IMR-90 (cell line): ENCODE measurements around the gene CTCF. TPM values are rescaled to one million over a fixed set of nuclear protein-coding genes. Genes with fewer than 3 reads are reported as not detected.
A peak's percentile ranks its signal among the peaks of the same experiment; 100 is the strongest.

Source experiments
- ATAC-seq: fragments of 200-7000 bp; cut with Tn5 transposase; 2 replicates; pipeline ENCODE4 v1.9.1; 2020; ENCODE audit warnings: low read depth, mild to moderate bottlenecking, moderate library complexity
- BruUV-seq: library from RNA; stranded (reverse); fragments of 400-500 nt; replicated peaks from 2 replicates; lab custom pipeline; 2021; lab: Mats Ljungman, UMichigan
- CTCF ChIA-PET: fragments of 300-600 bp; formaldehyde crosslinking; extraction: SDS; loops from one replicate; lab custom pipeline; 2021; ENCODE audit warnings: antibody characterized with exemption; lab: Yijun Ruan, JAX
- POLR2A ChIA-PET: fragments of 300-600 bp; sonication (Branson Sonifier 250); formaldehyde crosslinking; loops from one replicate; lab custom pipeline; 2022; ENCODE audit warnings: antibody characterized with exemption; ENCODE audit not compliant: unreplicated experiment; lab: Charles Lee
- DNase-seq: peaks from one replicate; pipeline ENCODE4 v3.0.0; 2013
- H2AFZ ChIP-seq: replicated peaks from 2 replicates; pipeline ENCODE3; 2013; ENCODE audit warnings: low read length, mild to moderate bottlenecking; ENCODE audit not compliant: poor library complexity
- H2AK5ac ChIP-seq: 2 replicates; pipeline ENCODE4 v1.6.1; 2013; ENCODE audit warnings: low read depth, low read length, inconsistent platforms
- H2AK9ac ChIP-seq: replicated peaks from 2 replicates; pipeline ENCODE3; 2013; ENCODE audit warnings: mild to moderate bottlenecking, low read depth, low read length, moderate library complexity; ENCODE audit not compliant: poor library complexity
- H2BK120ac ChIP-seq: 2 replicates; pipeline ENCODE4 v1.6.1; 2013; ENCODE audit warnings: low read depth, low read length, inconsistent platforms
- H2BK15ac ChIP-seq: 3 replicates; pipeline ENCODE4 v1.6.1; 2013; ENCODE audit warnings: low read depth, low read length, inconsistent platforms
- H2BK20ac ChIP-seq: 2 replicates; pipeline ENCODE4 v1.6.1; 2013; ENCODE audit warnings: low read depth, mild to moderate bottlenecking, inconsistent platforms, low read length, moderate library complexity
- H2BK5ac ChIP-seq: 2 replicates; pipeline ENCODE4 v1.6.1; 2013; ENCODE audit warnings: mild to moderate bottlenecking, low read depth, low read length, inconsistent platforms; ENCODE audit not compliant: poor library complexity, severe bottlenecking
- H3K14ac ChIP-seq: replicated peaks from 2 replicates; pipeline ENCODE4 v1.6.1; 2013; ENCODE audit warnings: low read depth, low read length, inconsistent platforms
- H3K18ac ChIP-seq: 2 replicates; pipeline ENCODE4 v1.6.1; 2013; ENCODE audit warnings: low read depth, low read length, control low read depth
- H3K23ac ChIP-seq: 2 replicates; pipeline ENCODE4 v1.6.1; 2013; ENCODE audit warnings: low read depth, low read length, inconsistent platforms
- H3K27ac ChIP-seq: 2 replicates; pipeline ENCODE4 v1.5.1; 2013; ENCODE audit warnings: mild to moderate bottlenecking, control low read depth, low read length; ENCODE audit not compliant: insufficient read depth
- H3K27me3 ChIP-seq: 2 replicates; pipeline ENCODE4 v1.6.1; 2013; ENCODE audit warnings: low read length; ENCODE audit not compliant: control insufficient read depth, insufficient read depth
- H3K36me3 ChIP-seq: 2 replicates; pipeline ENCODE4 v1.6.1; 2013; ENCODE audit warnings: low read length, mixed read lengths; ENCODE audit not compliant: control insufficient read depth, insufficient read depth
- H3K4ac ChIP-seq: 2 replicates; pipeline ENCODE4 v1.6.1; 2013; ENCODE audit warnings: low read depth, low read length, inconsistent platforms
- H3K4me1 ChIP-seq: 2 replicates; pipeline ENCODE4 v1.6.1; 2013; ENCODE audit warnings: low read length, mixed read lengths; ENCODE audit not compliant: control insufficient read depth, insufficient read depth
- H3K4me2 ChIP-seq: 2 replicates; pipeline ENCODE4 v1.6.1; 2013; ENCODE audit warnings: low read depth, mild to moderate bottlenecking, control low read depth, low read length, moderate library complexity
- H3K4me3 ChIP-seq: 2 replicates; pipeline ENCODE4 v1.5.1; 2013; ENCODE audit warnings: low read depth, mild to moderate bottlenecking, control low read depth, low read length, moderate library complexity; ENCODE audit not compliant: insufficient read depth
- H3K56ac ChIP-seq: 2 replicates; pipeline ENCODE4 v1.6.1; 2013; ENCODE audit warnings: low read length, inconsistent platforms; ENCODE audit not compliant: insufficient read depth; ENCODE audit errors: extremely low read depth
- H3K79me1 ChIP-seq, 2 experiments: 2 replicates each; pipeline ENCODE4 v1.6.1; 2013; ENCODE audit warnings: low read length in 2 of 2, inconsistent platforms in 1 of 2, low read depth in 1 of 2
- H3K9ac ChIP-seq: 2 replicates; pipeline ENCODE4 v1.6.1; 2013; ENCODE audit warnings: low read depth, low read length, control low read depth
- H3K9me1 ChIP-seq: 2 replicates; pipeline ENCODE4 v1.6.1; 2013; ENCODE audit warnings: low read length, inconsistent platforms; ENCODE audit not compliant: insufficient read depth
- H3K9me3 ChIP-seq: 2 replicates; pipeline ENCODE4 v1.6.1; 2013; ENCODE audit warnings: low read length; ENCODE audit not compliant: control insufficient read depth, insufficient read depth
- H4K20me1 ChIP-seq: 2 replicates; pipeline ENCODE4 v1.6.1; 2013; ENCODE audit warnings: low read length, inconsistent platforms; ENCODE audit not compliant: insufficient read depth
- H4K5ac ChIP-seq: 2 replicates; pipeline ENCODE4 v1.6.1; 2013; ENCODE audit warnings: mild to moderate bottlenecking, low read depth, low read length, control low read depth
- H4K8ac ChIP-seq, 2 experiments: 2 replicates each; pipeline ENCODE4 v1.6.1; 2013; ENCODE audit warnings: low read depth in 2 of 2, low read length in 2 of 2, control low read depth in 1 of 2, inconsistent platforms in 1 of 2
- H4K91ac ChIP-seq: 2 replicates; pipeline ENCODE4 v1.6.1; 2013; ENCODE audit warnings: low read depth, low read length, inconsistent platforms; ENCODE audit not compliant: insufficient read depth
- CHD1 ChIP-seq: IDR thresholded peaks from 2 replicates; pipeline ENCODE4 v1.6.1; 2012; ENCODE audit warnings: low read depth, low read length, improper control_type of control experiment
- MAZ ChIP-seq: IDR thresholded peaks from 2 replicates; pipeline ENCODE4 v1.6.1; 2012; ENCODE audit warnings: low read depth, mild to moderate bottlenecking, low read length, improper control_type of control experiment, moderate library complexity, borderline replicate concordance
- WGBS, 2 experiments: methylation state at CpG; one replicate each; pipeline versions ENCODE4 v1.1.5 to v1.1.7; 2013; ENCODE audit warnings: missing lambda C conversion rate in 2 of 2; ENCODE audit not compliant: insufficient read length in 1 of 2; ENCODE audit errors: extremely low coverage in 2 of 2; 5-methylcytosine and 5-hydroxymethylcytosine counted together
- dilution Hi-C: fragments of 300-500 bp; cut with HindIII; formaldehyde crosslinking; loops from one replicate; pipeline ENCODE4 v1.14.3; 2018; ENCODE audit warnings: low sequenced_read_pairs; ENCODE audit not compliant: unreplicated experiment
- in situ Hi-C: fragments of 300-500 bp; cut with MboI; formaldehyde crosslinking; loops from 3 replicates; pipeline ENCODE4 v1.14.3; 2019; ENCODE audit warnings: low sequenced_read_pairs, inconsistent platforms, mixed read lengths
- intact Hi-C: fragments of 100-400 bp; cut with micrococcal nuclease; formaldehyde crosslinking; loops from 2 replicates; pipeline ENCODE4 v1.10.0; 2022
- polyA plus RNA-seq, 3 experiments: library from polyadenylated mRNA; depleted of rRNA; stranded (reverse); fragments of >200 nt; gene quantifications; 2 replicates each; pipeline ENCODE4 v1.2.3, GENCODE V29; 2012; ENCODE audit warnings: low replicate concordance in 1 of 3
- total RNA-seq: library from RNA; depleted of rRNA; stranded (reverse); fragments of >200 nt; gene quantifications from 2 replicates; pipeline ENCODE4 v1.2.3, GENCODE V29; 2012
- TF ChIP-seq, protein P1 (sequence below): conservative IDR thresholded peaks from 2 replicates; pipeline ENCODE4 v1.5.1; 2012; ENCODE audit warnings: mild to moderate bottlenecking, low read depth, low read length, improper control_type of control experiment

CTCF gene
- total and polyA plus RNA-seq, 2 of the 4 experiments (the other 2 are of a cell fraction) = 16.1 to 22.8 TPM

DNA sequence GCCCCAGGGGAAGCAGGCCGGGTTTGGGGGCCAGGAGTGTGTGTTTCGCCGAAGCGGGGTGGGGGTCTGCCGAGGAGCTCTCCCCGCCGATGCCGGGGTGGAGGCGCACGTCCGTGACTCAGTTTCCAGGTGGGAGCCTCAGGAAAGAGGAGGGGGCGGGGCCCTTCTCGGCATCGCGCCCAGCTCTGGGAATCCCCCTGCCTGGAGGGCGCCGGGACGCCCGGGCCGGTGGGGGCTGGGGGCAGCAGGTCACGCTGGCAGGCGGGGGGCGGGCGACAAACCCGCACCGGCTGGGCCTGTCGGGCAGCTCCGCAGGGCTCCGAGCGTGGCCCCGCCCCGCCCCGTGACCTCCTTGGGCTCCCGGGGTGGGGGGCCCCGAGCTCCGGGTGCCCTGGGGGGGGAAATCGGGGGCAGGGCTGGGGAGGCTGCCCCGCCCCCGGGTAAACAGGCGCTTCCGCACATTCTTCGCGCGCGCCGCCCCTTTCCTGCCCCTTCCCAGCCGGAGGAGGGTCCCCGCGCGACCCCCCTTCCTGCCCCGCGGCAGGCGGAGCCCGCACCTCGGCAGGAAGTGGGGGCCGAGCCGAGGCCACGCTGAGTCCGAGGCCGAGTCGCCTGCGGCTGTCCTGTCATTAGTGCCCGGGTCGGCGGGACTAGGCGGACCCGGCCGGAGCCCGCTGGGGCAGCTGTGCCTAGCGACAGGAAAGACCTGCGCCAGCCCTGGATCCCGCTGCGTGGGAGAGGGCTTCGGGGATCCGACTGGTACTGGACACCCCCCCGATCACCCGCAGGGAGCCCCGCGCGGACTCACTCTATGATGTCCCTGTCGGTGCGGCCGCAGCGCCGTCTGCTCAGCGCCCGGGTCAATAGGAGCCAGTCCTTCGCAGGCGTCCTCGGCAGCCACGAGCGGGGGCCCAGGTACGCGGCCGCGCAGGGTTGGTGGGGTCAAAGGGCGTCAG, 24.4 kb upstream of the CTCF start:
- Histone ChIP-seq H3K23ac (no peak overlapping the region; the same call in 1 of the 2 replicates), H4K8ac (peak overlapping the region; percentile 30 to 61; a peak in 2 of 4 replicates), H3K4me3 (peak overlapping the region; percentile 51), H3K14ac (peak overlapping the region; percentile 59; the same call in 1 of the 2 replicates), H2BK120ac (no peak overlapping the region), H3K4ac (peak overlapping the region; percentile 75), H3K56ac (peak overlapping the region; percentile 28; the same call in 1 of the 2 replicates), H3K27ac (peak overlapping the region; percentile 41; the same call in 1 of the 2 replicates), H2AK9ac (peak overlapping the region; percentile 97), H2AK5ac (peak overlapping the region; percentile 52), H3K4me2 (peak overlapping the region; percentile 81), H2AFZ (peak overlapping the region; percentile 87), H2BK15ac (no peak overlapping the region), H3K9me3 (no peaks in the 10 kb centered on the region), H2BK20ac (no peak overlapping the region), H4K5ac (no peak overlapping the region), H3K9me1 (peaks cover 29% of the 10 kb centered on the region), H3K27me3 (no peaks in the 10 kb centered on the region), H4K20me1 (peaks cover 95% of the 10 kb centered on the region), H3K18ac (no peak overlapping the region; the same call in 1 of the 2 replicates), H2BK5ac (peak overlapping the region; percentile 1), H3K9ac (peak overlapping the region; percentile 54), H4K91ac (no peak overlapping the region; the same call in 1 of the 2 replicates), H3K36me3 (peaks cover 39% of the 10 kb centered on the region), H3K4me1 (peaks cover 12% of the 10 kb centered on the region), H3K79me1 (peaks cover 24 to 91% of the 10 kb centered on the region in 2 experiments)
- TF ChIP-seq MAZ (peak; percentile 53; the same call in 1 of the 2 replicates), CHD1 (no peak)
- TF ChIP-seq, protein P1, sequence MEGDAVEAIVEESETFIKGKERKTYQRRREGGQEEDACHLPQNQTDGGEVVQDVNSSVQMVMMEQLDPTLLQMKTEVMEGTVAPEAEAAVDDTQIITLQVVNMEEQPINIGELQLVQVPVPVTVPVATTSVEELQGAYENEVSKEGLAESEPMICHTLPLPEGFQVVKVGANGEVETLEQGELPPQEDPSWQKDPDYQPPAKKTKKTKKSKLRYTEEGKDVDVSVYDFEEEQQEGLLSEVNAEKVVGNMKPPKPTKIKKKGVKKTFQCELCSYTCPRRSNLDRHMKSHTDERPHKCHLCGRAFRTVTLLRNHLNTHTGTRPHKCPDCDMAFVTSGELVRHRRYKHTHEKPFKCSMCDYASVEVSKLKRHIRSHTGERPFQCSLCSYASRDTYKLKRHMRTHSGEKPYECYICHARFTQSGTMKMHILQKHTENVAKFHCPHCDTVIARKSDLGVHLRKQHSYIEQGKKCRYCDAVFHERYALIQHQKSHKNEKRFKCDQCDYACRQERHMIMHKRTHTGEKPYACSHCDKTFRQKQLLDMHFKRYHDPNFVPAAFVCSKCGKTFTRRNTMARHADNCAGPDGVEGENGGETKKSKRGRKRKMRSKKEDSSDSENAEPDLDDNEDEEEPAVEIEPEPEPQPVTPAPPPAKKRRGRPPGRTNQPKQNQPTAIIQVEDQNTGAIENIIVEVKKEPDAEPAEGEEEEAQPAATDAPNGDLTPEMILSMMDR = no peak
- no TSS peak for BruUV-seq
- CTCF ChIA-PET = interaction anchor here (1.8 kb wide), 1 partner anchor 16 kb away, joined by 4 read pairs; no protein-coding TSS in a partner anchor
- intact Hi-C loops = no loop called here
- POLR2A ChIA-PET = no interaction called here
- in situ Hi-C loops = loop anchor here (25.0 kb wide), 1 partner anchor 399 kb away; the partner anchor contains the start of genes CTRL, LCAT and PSMB10
- WGBS, 2 experiments = 0% methylated on average over 17 of the region's 97 CpGs; no CpG with 5 or more reads in 1 of the 2 experiments
- dilution Hi-C loops = no loop called here
- no peak for DNase-seq
- ATAC-seq = peak; percentile 53
